ENCODE measurements around the gene NRP1. TPM values are rescaled to one million over a fixed set of nuclear protein-coding genes. Genes with fewer than 3 reads are reported as not detected.

The NRP1 gene
- polyA plus RNA-seq, 3 donors from 2014 or later = 0.15 to 1.2 (median 0.65) TPM

- Mint-ChIP-seq H3K4me1 (peaks cover 0 to 1% of the 10 kb centered on the region in 2 donors), H3K27ac (no peak overlapping the region), H3K36me3 (no peaks in the 10 kb centered on the region), H3K27me3 (ENCODE audit: low read depth in 3 of 3) (peaks cover 4 to 12% (median 5%) of the 10 kb centered on the region in 3 donors), H3K9me3 (no peaks in the 10 kb centered on the region), H3K4me3 (no peak overlapping the region)
- DNase-seq = no peak
These were observed 8.5 kb downstream of the NRP1 start for GRCh38 chr10:33325929-33326328.

GRCh38 chr10:33323721-33324120 is 10.7 kb downstream of the NRP1 start:
- H3K27ac Mint-ChIP-seq = no peak overlapping the region
- no peak overlapping the region for H3K4me3 Mint-ChIP-seq
- peaks cover 0 to 4% (median 0%) of the 10 kb centered on the region in 3 donors for H3K36me3 Mint-ChIP-seq
- no peaks in the 10 kb centered on the region for H3K9me3 Mint-ChIP-seq
- no peak for DNase-seq
- peaks cover 2 to 6% (median 2%) of the 10 kb centered on the region in 3 donors for H3K27me3 Mint-ChIP-seq (ENCODE audit: low read depth in 3 of 3)
- H3K4me1 Mint-ChIP-seq = no peaks in the 10 kb centered on the region

- Mint-ChIP-seq H3K36me3 (peaks cover 0 to 4% (median 0%) of the 10 kb centered on the region in 3 donors), H3K27ac (no peak overlapping the region), H3K9me3 (no peaks in the 10 kb centered on the region), H3K27me3 (ENCODE audit: low read depth in 3 of 3) (peaks cover 0 to 5% (median 2%) of the 10 kb centered on the region in 3 donors), H3K4me3 (no peak overlapping the region), H3K4me1 (no peaks in the 10 kb centered on the region)
- no peak for DNase-seq
These were observed 13.0 kb downstream of the NRP1 start for GRCh38 chr10:33321516-33321915.

GRCh38 chr10:33320288-33320687 is 14.2 kb downstream of the NRP1 start:
- Mint-ChIP-seq H3K36me3 (peaks cover 0 to 4% (median 0%) of the 10 kb centered on the region in 3 donors), H3K9me3 (no peaks in the 10 kb centered on the region), H3K4me3 (no peak overlapping the region), H3K27ac (no peak overlapping the region), H3K27me3 (ENCODE audit: low read depth in 3 of 3) (peaks cover 0 to 9% (median 2%) of the 10 kb centered on the region in 3 donors), H3K4me1 (no peaks in the 10 kb centered on the region)
- DNase-seq = no peak

GRCh38 chr10:33315891-33316290 is 18.6 kb downstream of the NRP1 start:
- Mint-ChIP-seq H3K4me1 (no peaks in the 10 kb centered on the region), H3K9me3 (no peaks in the 10 kb centered on the region), H3K27me3 (ENCODE audit: low read depth in 3 of 3) (peaks cover 2 to 6% (median 2%) of the 10 kb centered on the region in 3 donors)

GRCh38 chr10:33314811-33315561 is 19.5 kb downstream of the NRP1 start:
- Mint-ChIP-seq H3K27ac (no peak overlapping the region), H3K4me1 (no peaks in the 10 kb centered on the region)
- no peak for DNase-seq

More at GRCh38 chr10:33315891-33316290, 18.6 kb downstream of the NRP1 start:
- no peak for DNase-seq
- H3K36me3 Mint-ChIP-seq = peaks cover 0 to 4% (median 0%) of the 10 kb centered on the region in 3 donors
- no peak overlapping the region for H3K4me3 Mint-ChIP-seq
- H3K27ac Mint-ChIP-seq = no peak overlapping the region

GRCh38 chr10:33311640-33312039 is 22.8 kb downstream of the NRP1 start:
- Mint-ChIP-seq H3K9me3 (no peaks in the 10 kb centered on the region), H3K4me1 (peaks cover 3 to 9% of the 10 kb centered on the region in 2 donors), H3K4me3 (no peak overlapping the region), H3K27me3 (ENCODE audit: low read depth in 3 of 3) (peaks cover 0 to 4% (median 2%) of the 10 kb centered on the region in 3 donors), H3K36me3 (no peaks in the 10 kb centered on the region), H3K27ac (no peak overlapping the region)
- DNase-seq = no peak

More at GRCh38 chr10:33314811-33315561, 19.5 kb downstream of the NRP1 start:
- H3K9me3 Mint-ChIP-seq = no peaks in the 10 kb centered on the region
- H3K36me3 Mint-ChIP-seq = no peaks in the 10 kb centered on the region
- no peak overlapping the region for H3K4me3 Mint-ChIP-seq
- peaks cover 2 to 6% (median 2%) of the 10 kb centered on the region in 3 donors for H3K27me3 Mint-ChIP-seq (ENCODE audit: low read depth in 3 of 3)

- no peak for DNase-seq
- H3K4me3 Mint-ChIP-seq = no peak overlapping the region
- peaks cover 3 to 9% of the 10 kb centered on the region in 2 donors for H3K4me1 Mint-ChIP-seq
- no peaks in the 10 kb centered on the region for H3K9me3 Mint-ChIP-seq
- H3K27me3 Mint-ChIP-seq (ENCODE audit: low read depth in 3 of 3) = peaks cover 0 to 2% (median 0%) of the 10 kb centered on the region in 3 donors
- no peaks in the 10 kb centered on the region for H3K36me3 Mint-ChIP-seq
- H3K27ac Mint-ChIP-seq = no peak overlapping the region
These were observed 23.6 kb downstream of the NRP1 start for GRCh38 chr10:33310853-33311252.

- Mint-ChIP-seq H3K4me1 (peaks cover 3 to 9% of the 10 kb centered on the region in 2 donors), H3K4me3 (peak overlapping the region in 2 of 5 donors; percentile 7 to 27)
These were observed 25.1 kb downstream of the NRP1 start for GRCh38 chr10:33309406-33309805.

GRCh38 chr10:33307835-33308234 is 26.6 kb downstream of the NRP1 start:
- no peak for DNase-seq
- H3K4me3 Mint-ChIP-seq = no peak overlapping the region
- H3K4me1 Mint-ChIP-seq = peaks cover 3 to 9% of the 10 kb centered on the region in 2 donors
- H3K36me3 Mint-ChIP-seq = no peaks in the 10 kb centered on the region
- H3K27ac Mint-ChIP-seq = no peak overlapping the region
- H3K27me3 Mint-ChIP-seq (ENCODE audit: low read depth in 3 of 3) = peaks cover 0 to 2% (median 2%) of the 10 kb centered on the region in 3 donors
- H3K9me3 Mint-ChIP-seq = no peaks in the 10 kb centered on the region

More at GRCh38 chr10:33309406-33309805, 25.1 kb downstream of the NRP1 start:
- Mint-ChIP-seq H3K27ac (peak overlapping the region in 1 of 6 donors; percentile 0), H3K36me3 (no peaks in the 10 kb centered on the region), H3K9me3 (no peaks in the 10 kb centered on the region), H3K27me3 (ENCODE audit: low read depth in 3 of 3) (peaks cover 0 to under 1% (median under 1%) of the 10 kb centered on the region in 3 donors)
- DNase-seq = no peak

GRCh38 chr10:33306701-33307519 is 27.6 kb downstream of the NRP1 start:
- no peak overlapping the region for H3K4me3 Mint-ChIP-seq
- no peak overlapping the region for H3K27ac Mint-ChIP-seq

GRCh38 chr10:33306126-33306525 is 28.3 kb downstream of the NRP1 start:
- Mint-ChIP-seq H3K27ac (no peak overlapping the region), H3K27me3 (ENCODE audit: low read depth in 3 of 3) (peaks cover 2 to 6% (median 3%) of the 10 kb centered on the region in 3 donors), H3K4me1 (peaks cover 3 to 9% of the 10 kb centered on the region in 2 donors), H3K9me3 (no peaks in the 10 kb centered on the region), H3K36me3 (no peaks in the 10 kb centered on the region), H3K4me3 (no peak overlapping the region)
- DNase-seq = no peak

More at GRCh38 chr10:33306701-33307519, 27.6 kb downstream of the NRP1 start:
- peaks cover 3 to 9% of the 10 kb centered on the region in 2 donors for H3K4me1 Mint-ChIP-seq
- DNase-seq = no peak
- peaks cover 0 to 6% (median 2%) of the 10 kb centered on the region in 3 donors for H3K27me3 Mint-ChIP-seq (ENCODE audit: low read depth in 3 of 3)
- H3K9me3 Mint-ChIP-seq = no peaks in the 10 kb centered on the region
- H3K36me3 Mint-ChIP-seq = no peaks in the 10 kb centered on the region

GRCh38 chr10:33304423-33305225 is 29.8 kb downstream of the NRP1 start:
- Mint-ChIP-seq H3K27me3 (ENCODE audit: low read depth in 3 of 3) (peaks cover 2 to 7% (median 7%) of the 10 kb centered on the region in 3 donors), H3K4me3 (no peak overlapping the region), H3K36me3 (no peaks in the 10 kb centered on the region), H3K9me3 (no peaks in the 10 kb centered on the region), H3K4me1 (peaks cover 2 to 7% of the 10 kb centered on the region in 2 donors), H3K27ac (no peak overlapping the region)
- no peak for DNase-seq
